ENCODE data around the gene FTSJ3. TPM values are rescaled to one million over a fixed set of nuclear protein-coding genes. Genes with fewer than 3 reads are reported as not detected.
"Not testable (repeated sequence)": the region's sequence is repeated elsewhere in the genome, so short reads cannot be mapped to it uniquely, and the experiment has no call there.

The FTSJ3 gene
- polyA plus RNA-seq, 2 of the 4 experiments (the other 2 are of a cell fraction) = 74.5 to 104 TPM

GRCh38 chr17:63843387-63843888 is 16.0 kb upstream of the FTSJ3 start:
- POLR2A ChIA-PET = interaction anchor here (0.5 to 1.9 kb wide), 15 partner anchors 9 to 1165 kb away, joined by 3 to 13 read pairs (median 5); partner anchors contain the start of genes CCDC47, CEP95, DDX42 and DDX5
- CTCF ChIA-PET = interaction anchor here (0.6 to 9.6 kb wide), 5 partner anchors 11 to 146 kb away, joined by 3 to 91 read pairs (median 23); partner anchors contain the start of gene FTSJ3
- not testable (repeated sequence) for FAIRE-seq, ATAC-seq, H3K9me3 ChIP-seq
- 0 out of 2 replicates have a peak, but pooled peaks have one; percentile 12 for TF ChIP-seq PHF8 (IDR thresholded peaks at IDR 0.05; ENCODE audit: borderline replicate concordance, low read depth)
- 0 out of 2 replicates have a peak, but pooled peaks have one; percentile 57 for TF ChIP-seq HEYL (CRISPR knock-in tag; IDR thresholded peaks at IDR 0.05)
- H3K4me1 ChIP-seq = peaks cover 30% of the 10 kb centered on the region
- H3K27ac ChIP-seq = peak overlapping the region; percentile 77 to 97
- H3K4me2 ChIP-seq = peak overlapping the region; percentile 80
- WGBS (ENCODE audit: missing lambda C conversion rate) = 17% methylated on average over 19 of the region's 19 CpGs
- DNase-seq (ENCODE audit: low read depth in 1 of 2, low spot score in 1 of 2) = peak in 1 of 2 experiments; percentile 57
- peak overlapping the region; percentile 89 for H3K4me3 ChIP-seq

GRCh38 chr17:63842540-63843386 is 15.3 kb upstream of the FTSJ3 start, which contains the start of gene SMARCD2:
Gene SMARCD2 (minus strand): TSS chr17:63842685. CDS start chr17:63842674, 11 bp downstream.
- peak; percentile 90 to 100 for DNase-seq (ENCODE audit: low read depth in 1 of 2, low spot score in 1 of 2)
- POLR2A ChIA-PET = interaction anchor here (0.5 to 1.9 kb wide), 13 partner anchors 9 to 1164 kb away, joined by 3 to 13 read pairs (median 5); partner anchors contain the start of genes CCDC47, CEP95, DDX42 and DDX5
- CTCF ChIA-PET = interaction anchor here (1.0 to 9.6 kb wide), 6 partner anchors 10 to 24 kb away, joined by 4 to 91 read pairs (median 14); partner anchors contain the start of genes FTSJ3 and PSMC5
- ATAC-seq = peak; percentile 80 to 90
- peak; percentile 43 for FAIRE-seq
- Histone ChIP-seq H3K4me1 (peaks cover 32% of the 10 kb centered on the region), H3K9me3 (no peaks in the 10 kb centered on the region), H3K4me2 (peak within 1 kb of the TSS; percentile 96), H3K4me3 (peak within 1 kb of the TSS; percentile 89), H3K27ac (peak within 1 kb of the TSS; percentile 94 to 97)
- WGBS (ENCODE audit: missing lambda C conversion rate) = 3% methylated on average over 36 of the region's 92 CpGs
- TF ChIP-seq EHF (CRISPR knock-in tag; IDR thresholded peaks at IDR 0.05) (no peak), ZC3H11A (IDR thresholded peaks at IDR 0.05) (no peak), MAZ (IDR thresholded peaks at IDR 0.05; ENCODE audit: borderline replicate concordance, low read depth, low read length) (peak; percentile 76; the same call in 1 of the 2 replicates), CHD4 (IDR thresholded peaks at IDR 0.05; ENCODE audit: borderline replicate concordance) (peak; percentile 95; the same call in 1 of the 2 replicates), PBX3 (IDR thresholded peaks at IDR 0.05) (peak; percentile 25; the same call in 1 of the 2 replicates), MYC (IDR thresholded peaks at IDR 0.05; ENCODE audit: borderline replicate concordance, low read length) (peak; percentile 93), FOSL2 (IDR thresholded peaks at IDR 0.05) (no peak), FOSL2 (CRISPR knock-in tag; IDR thresholded peaks at IDR 0.05) (peak; percentile 71), ATOH8 (CRISPR knock-in tag; IDR thresholded peaks at IDR 0.05; ENCODE audit: low read depth) (no peak), GATA3 (IDR thresholded peaks at IDR 0.05; ENCODE audit: borderline replicate concordance) (peak; percentile 41), CEBPB (IDR thresholded peaks at IDR 0.05) (peak in 1 of 2 experiments; percentile 65; a peak in 2 of 4 replicates), RARB (CRISPR knock-in tag; IDR thresholded peaks at IDR 0.05) (no peak), E2F6 (IDR thresholded peaks at IDR 0.05; ENCODE audit: borderline replicate concordance, low read depth) (peak; percentile 57), JUN (IDR thresholded peaks at IDR 0.05) (peak; percentile 86 to 92), BCL3 (IDR thresholded peaks at IDR 0.05) (peak; percentile 63; the same call in 1 of the 3 replicates), POLR2A (IDR thresholded peaks at IDR 0.05; ENCODE audit: low read length) (peak; percentile 36; the same call in 1 of the 2 replicates), ELK1 (IDR thresholded peaks at IDR 0.05; ENCODE audit: low read depth, low read length) (no peak), HMGXB4 (CRISPR knock-in tag; IDR thresholded peaks at IDR 0.05; ENCODE audit: borderline replicate concordance) (peak; percentile 84; the same call in 1 of the 2 replicates), CBX8 (IDR thresholded peaks at IDR 0.05) (no peak), EP300 (IDR thresholded peaks at IDR 0.05) (peak in 1 of 2 experiments; percentile 18; a peak in 1 of 5 replicates), RFX5 (IDR thresholded peaks at IDR 0.05) (peak; percentile 94)
